Body of pancreas (tissue), 4 donors: ENCODE data around the gene WDR18. TPM values are rescaled to one million over a fixed set of nuclear protein-coding genes. Genes with fewer than 3 reads are reported as not detected.

Experiments used
- ATAC-seq: fragments of 150-250 bp; one replicate; pipeline ENCODE4 v1.9.1; 2016
- DNase-seq, 4 donors: peaks; one replicate each; pipeline ENCODE4 v3.0.0-alpha.2; 2019
- H3K27ac ChIP-seq, 4 donors: fragments of 200-600 bp; sonication (generic); 1 replicate in 3 of 4; 2 replicates in 1 of 4; pipeline versions ENCODE4 v1.5.1 to v1.6.1; 2016 to 2019; ENCODE audit warnings: mild to moderate bottlenecking in 1 of 4, mixed read lengths in 1 of 4, moderate library complexity in 1 of 4
- H3K27me3 ChIP-seq, 2 donors: fragments of 200-600 bp; sonication (generic); one replicate each; pipeline ENCODE4 v1.6.0; 2016; ENCODE audit warnings: mild to moderate bottlenecking in 1 of 2
- H3K36me3 ChIP-seq, 2 donors: fragments of 200-600 bp; sonication (generic); replicated peaks in 1 of 2; 2 replicates each; pipeline ENCODE4 v1.5.1; 2016; ENCODE audit warnings: low read depth in 2 of 2; ENCODE audit not compliant: insufficient read depth in 1 of 2
- H3K4me1 ChIP-seq: fragments of 200-600 bp; sonication (generic); one replicate; pipeline ENCODE4 v1.6.0; 2016
- H3K4me3 ChIP-seq, 2 donors: fragments of 200-600 bp; sonication (generic); 1 replicate in 1 of 2; 2 replicates in 1 of 2; pipeline ENCODE4 v1.5.1; 2016 to 2019
- H3K9me3 ChIP-seq, 3 donors: fragments of 200-600 bp; sonication (generic); 1 replicate in 2 of 3; 2 replicates in 1 of 3; pipeline ENCODE4 v1.5.1; 2016
- POLR2A ChIP-seq, 3 donors: fragments of 450-650 bp; IDR thresholded peaks; one replicate each; pipeline ENCODE4 v1.6.1; 2016; ENCODE audit warnings: antibody characterized with exemption in 3 of 3, mild to moderate bottlenecking in 2 of 3
- WGBS, 2 donors: methylation state at CpG; one replicate each; pipeline ENCODE4 v1.1.5; 2017; 5-methylcytosine and 5-hydroxymethylcytosine counted together
- intact Hi-C: fragments of 100-400 bp; cut with DNase I; formaldehyde crosslinking; loops from one replicate; pipeline ENCODE4 v1.15.1; 2023
- total RNA-seq, 2 donors: library from RNA; depleted of rRNA; stranded (reverse); fragments of >200 nt; gene quantifications; one replicate each; pipeline ENCODE4 v1.1.0, GENCODE V29; 2016
- TF ChIP-seq, protein P1 (sequence below), 7 experiments: fragments of 450-650 bp in 4 of 7; fragments of 200-600 bp in 3 of 7; sonication (generic) in 3 of 7; IDR thresholded peaks; one replicate each; pipeline ENCODE4 v1.5.1; 2016 to 2019; ENCODE audit warnings: antibody characterized with exemption in 7 of 7

WDR18 gene
- total RNA-seq, 2 donors from 2014 or later, result 15.3 to 53.1 TPM

DNA sequence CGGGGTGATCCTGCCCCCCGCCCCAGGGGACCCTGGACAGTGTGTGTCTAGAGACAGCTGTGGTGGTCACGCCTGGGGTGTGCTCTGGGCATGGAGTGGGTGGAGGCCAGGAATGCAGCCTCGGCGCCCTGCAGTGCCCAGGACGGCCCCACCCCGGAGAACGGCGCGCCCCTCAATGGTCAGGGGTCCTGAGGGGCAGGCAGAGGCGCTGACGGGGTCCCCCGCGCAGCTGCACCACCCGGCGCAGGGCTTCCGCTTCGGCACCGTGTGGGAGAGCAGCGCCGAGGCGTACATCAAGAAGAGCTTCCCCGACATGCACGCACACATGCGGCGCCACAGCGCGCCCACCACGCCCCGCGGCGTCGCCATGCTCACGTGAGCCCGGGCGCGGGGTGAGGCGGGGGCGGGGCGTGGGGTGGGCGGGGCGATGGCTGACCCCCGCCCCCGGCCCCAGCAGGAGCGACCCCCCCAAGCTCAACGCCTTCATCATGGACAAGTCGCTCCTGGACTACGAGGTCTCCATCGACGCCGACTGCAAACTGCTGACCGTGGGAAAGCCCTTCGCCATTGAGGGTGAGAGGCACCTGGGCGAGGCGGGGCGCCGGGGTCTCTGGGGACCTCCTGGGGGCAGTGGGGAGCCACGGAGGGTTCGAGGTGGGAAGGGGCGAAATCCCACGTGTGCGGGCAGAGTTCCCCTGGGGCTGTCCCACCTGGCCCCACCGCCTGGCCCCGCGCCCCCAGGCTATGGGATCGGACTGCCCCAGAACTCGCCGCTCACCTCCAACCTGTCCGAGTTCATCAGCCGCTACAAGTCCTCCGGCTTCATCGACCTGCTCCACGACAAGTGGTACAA, 23.5 kb downstream of the WDR18 start:
- ATAC-seq (no peak), DNase-seq (no peak)
- Histone ChIP-seq H3K4me1 (no peaks in the 10 kb centered on the region), H3K4me3 (no peak overlapping the region), H3K9me3 (no peaks in the 10 kb centered on the region), H3K36me3 (peaks cover 5 to 22% of the 10 kb centered on the region in 2 donors), H3K27me3 (peaks cover 0 to 2% of the 10 kb centered on the region in 2 donors), H3K27ac (no peak overlapping the region)
- intact Hi-C loops, result no loop called here
- WGBS, 2 donors, result 68 to 82% methylated on average over 5 to 58 of the region's 73 CpGs
- TF ChIP-seq, protein P1, sequence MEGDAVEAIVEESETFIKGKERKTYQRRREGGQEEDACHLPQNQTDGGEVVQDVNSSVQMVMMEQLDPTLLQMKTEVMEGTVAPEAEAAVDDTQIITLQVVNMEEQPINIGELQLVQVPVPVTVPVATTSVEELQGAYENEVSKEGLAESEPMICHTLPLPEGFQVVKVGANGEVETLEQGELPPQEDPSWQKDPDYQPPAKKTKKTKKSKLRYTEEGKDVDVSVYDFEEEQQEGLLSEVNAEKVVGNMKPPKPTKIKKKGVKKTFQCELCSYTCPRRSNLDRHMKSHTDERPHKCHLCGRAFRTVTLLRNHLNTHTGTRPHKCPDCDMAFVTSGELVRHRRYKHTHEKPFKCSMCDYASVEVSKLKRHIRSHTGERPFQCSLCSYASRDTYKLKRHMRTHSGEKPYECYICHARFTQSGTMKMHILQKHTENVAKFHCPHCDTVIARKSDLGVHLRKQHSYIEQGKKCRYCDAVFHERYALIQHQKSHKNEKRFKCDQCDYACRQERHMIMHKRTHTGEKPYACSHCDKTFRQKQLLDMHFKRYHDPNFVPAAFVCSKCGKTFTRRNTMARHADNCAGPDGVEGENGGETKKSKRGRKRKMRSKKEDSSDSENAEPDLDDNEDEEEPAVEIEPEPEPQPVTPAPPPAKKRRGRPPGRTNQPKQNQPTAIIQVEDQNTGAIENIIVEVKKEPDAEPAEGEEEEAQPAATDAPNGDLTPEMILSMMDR (IDR thresholded peaks at IDR 0.05), result no peak
- TF ChIP-seq POLR2A (IDR thresholded peaks at IDR 0.05), result no peak

DNA sequence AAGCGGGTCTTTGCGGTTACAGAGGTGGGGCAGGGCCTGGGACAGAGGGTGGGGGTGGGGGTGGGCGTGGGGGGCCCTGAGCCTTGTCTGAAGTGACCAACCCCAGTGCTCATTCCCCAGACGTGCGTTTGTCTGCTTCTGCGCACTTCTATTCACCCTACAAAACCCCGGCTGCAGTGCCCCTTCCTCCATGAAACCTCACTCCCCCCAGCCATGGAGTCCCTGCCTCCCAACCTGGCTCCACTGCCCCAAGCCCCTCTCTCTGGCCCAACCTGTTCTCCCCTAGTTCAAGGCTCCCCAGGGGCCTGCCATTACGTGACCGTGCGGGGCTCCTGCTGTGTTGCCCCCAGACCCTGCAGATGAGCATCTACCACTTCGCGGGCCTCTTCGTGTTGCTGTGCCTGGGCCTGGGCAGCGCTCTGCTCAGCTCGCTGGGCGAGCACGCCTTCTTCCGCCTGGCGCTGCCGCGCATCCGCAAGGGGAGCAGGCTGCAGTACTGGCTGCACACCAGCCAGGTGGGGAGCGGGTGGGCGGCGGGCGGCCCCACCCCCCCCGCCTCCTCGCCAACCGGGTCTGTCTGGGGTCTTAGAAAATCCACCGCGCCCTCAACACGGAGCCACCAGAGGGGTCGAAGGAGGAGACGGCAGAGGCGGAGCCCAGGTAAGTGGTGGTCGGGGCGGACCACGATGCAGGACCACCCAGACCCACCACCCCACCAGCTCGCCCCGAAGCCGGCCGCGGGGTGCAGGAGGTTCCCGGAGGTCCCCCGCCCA, 24.3 kb downstream of the WDR18 start:
- no peaks in the 10 kb centered on the region for H3K9me3 ChIP-seq
- no peak overlapping the region for H3K27ac ChIP-seq
- no peak for TF ChIP-seq POLR2A (IDR thresholded peaks at IDR 0.05)
- TF ChIP-seq, protein P1 (IDR thresholded peaks at IDR 0.05), result no peak
- H3K27me3 ChIP-seq, result no peaks in the 10 kb centered on the region
- WGBS, 2 donors, result 90 to 92% methylated on average over 25 to 38 of the region's 45 CpGs
- H3K4me3 ChIP-seq, result no peak overlapping the region
- no peaks in the 10 kb centered on the region for H3K4me1 ChIP-seq
- ATAC-seq (no peak), DNase-seq (no peak)
- peaks cover 5 to 22% of the 10 kb centered on the region in 2 donors for H3K36me3 ChIP-seq
- intact Hi-C loops, result no loop called here

DNA sequence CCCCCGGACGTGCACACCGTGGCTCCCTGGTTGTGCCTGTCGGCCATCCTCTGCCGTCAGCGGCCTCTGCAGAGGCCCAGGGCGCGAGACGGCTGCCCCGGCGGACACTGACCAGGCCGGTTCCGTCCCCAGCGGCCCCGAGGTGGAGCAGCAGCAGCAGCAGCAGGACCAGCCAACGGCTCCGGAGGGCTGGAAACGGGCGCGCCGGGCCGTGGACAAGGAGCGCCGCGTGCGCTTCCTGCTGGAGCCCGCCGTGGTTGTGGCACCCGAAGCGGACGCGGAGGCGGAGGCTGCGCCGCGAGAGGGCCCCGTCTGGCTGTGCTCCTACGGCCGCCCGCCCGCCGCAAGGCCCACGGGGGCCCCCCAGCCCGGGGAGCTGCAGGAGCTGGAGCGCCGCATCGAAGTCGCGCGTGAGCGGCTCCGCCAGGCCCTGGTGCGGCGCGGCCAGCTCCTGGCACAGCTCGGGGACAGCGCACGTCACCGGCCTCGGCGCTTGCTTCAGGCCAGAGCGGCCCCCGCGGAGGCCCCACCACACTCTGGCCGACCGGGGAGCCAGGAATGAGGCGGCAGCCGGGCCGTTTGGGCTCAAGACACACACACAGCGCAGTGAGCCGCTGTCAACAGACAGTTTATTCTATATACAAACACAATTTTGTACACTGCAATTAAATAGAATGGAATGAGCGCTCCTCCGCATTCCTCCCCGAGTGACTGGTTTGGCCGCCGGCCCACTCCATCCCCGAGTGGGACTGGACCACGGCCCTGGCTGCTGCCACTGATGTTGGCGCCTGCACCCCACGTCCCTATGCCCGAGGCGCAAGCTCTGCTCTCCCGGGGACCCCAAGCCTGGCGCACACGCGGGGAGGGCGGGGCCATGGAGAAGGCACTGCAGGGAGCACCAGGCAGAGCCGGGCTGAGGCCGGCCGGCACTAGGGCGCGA, 25.2 kb downstream of the WDR18 start:
- no peak overlapping the region for H3K4me3 ChIP-seq
- ATAC-seq, result no peak
- TF ChIP-seq, protein P1 (IDR thresholded peaks at IDR 0.05), result no peak
- TF ChIP-seq POLR2A (IDR thresholded peaks at IDR 0.05), result no peak
- no peaks in the 10 kb centered on the region for H3K4me1 ChIP-seq
- no peaks in the 10 kb centered on the region for H3K9me3 ChIP-seq
- DNase-seq, result no peak
- 83 to 84% methylated on average over 32 to 79 of the region's 92 CpGs for WGBS, 2 donors
- H3K27me3 ChIP-seq, result no peaks in the 10 kb centered on the region
- H3K36me3 ChIP-seq, result peaks cover 5 to 22% of the 10 kb centered on the region in 2 donors
- H3K27ac ChIP-seq, result no peak overlapping the region
- intact Hi-C loops, result no loop called here

DNA sequence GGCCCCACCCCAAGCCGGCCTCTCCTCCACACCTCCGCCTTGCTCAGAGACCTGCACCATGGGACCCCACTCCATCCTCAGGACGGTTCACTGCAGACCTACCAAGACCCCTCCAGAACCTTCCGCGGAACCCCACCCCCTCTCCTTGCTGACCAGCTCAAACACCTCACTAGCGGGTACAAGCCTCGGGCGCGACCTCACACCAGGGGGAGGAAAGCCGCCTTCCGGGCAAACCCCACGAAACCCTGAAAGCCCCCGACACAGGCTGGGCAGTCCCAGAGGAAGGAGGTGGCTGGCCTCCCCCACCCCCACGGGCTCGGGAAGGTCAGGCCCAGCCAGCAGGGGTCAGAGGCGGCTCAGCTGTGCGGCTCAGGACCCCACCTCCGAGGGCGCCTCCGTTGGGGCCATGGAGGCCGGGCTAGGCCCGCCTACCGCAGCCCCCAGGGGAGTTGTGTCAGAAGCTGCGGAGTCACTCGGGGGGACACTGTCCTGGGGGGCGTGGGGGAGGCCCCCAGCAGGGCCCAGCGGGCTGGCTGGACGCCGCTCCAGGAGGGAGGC, 25.9 kb downstream of the WDR18 start:
- Histone ChIP-seq H3K27ac (no peak overlapping the region), H3K27me3 (no peaks in the 10 kb centered on the region), H3K9me3 (no peaks in the 10 kb centered on the region), H3K4me3 (no peak overlapping the region), H3K4me1 (peaks cover 2% of the 10 kb centered on the region), H3K36me3 (peaks cover 5 to 22% of the 10 kb centered on the region in 2 donors)
- intact Hi-C loops, result no loop called here
- WGBS, 2 donors, result 86 to 96% methylated on average over 4 to 11 of the region's 29 CpGs
- no peak for DNase-seq
- TF ChIP-seq POLR2A (IDR thresholded peaks at IDR 0.05), result no peak
- TF ChIP-seq, protein P1 (IDR thresholded peaks at IDR 0.05), result no peak
- ATAC-seq, result no peak
